HCT116 (cell line): ENCODE measurements around the gene RPS29.

Experiments used
- CEBPB ChIP-seq: IDR thresholded peaks from 2 replicates; pipeline ENCODE4 v1.6.1; 2012; ENCODE audit warnings: low read depth
- EZH2phosphoT487 ChIP-seq: fragments of 200-600 bp; IDR thresholded peaks from 2 replicates; pipeline ENCODE4 v1.6.1; 2018; ENCODE audit warnings: antibody characterized with exemption, borderline replicate concordance
- POLR2AphosphoS5 ChIP-seq: IDR thresholded peaks from 2 replicates; pipeline ENCODE4 v1.6.1; 2011; ENCODE audit warnings: mild to moderate bottlenecking, low read depth, low read length, moderate library complexity
- TF ChIP-seq, protein P1 (sequence below), 3 experiments: fragments of 200-600 bp in 1 of 3; sonication (generic) in 1 of 3; IDR thresholded peaks in 2 of 3; conservative IDR thresholded peaks in 1 of 3; 2 replicates each; pipeline ENCODE4 v1.5.1; 2012 to 2017; ENCODE audit warnings: low read depth in 2 of 3, low read length in 2 of 3, antibody characterized with exemption in 1 of 3, borderline replicate concordance in 1 of 3, control low read depth in 1 of 3, mild to moderate bottlenecking in 1 of 3, mixed read lengths in 1 of 3, mixed run types in 1 of 3, moderate library complexity in 1 of 3; ENCODE audit not compliant: insufficient read depth in 1 of 3

DNA sequence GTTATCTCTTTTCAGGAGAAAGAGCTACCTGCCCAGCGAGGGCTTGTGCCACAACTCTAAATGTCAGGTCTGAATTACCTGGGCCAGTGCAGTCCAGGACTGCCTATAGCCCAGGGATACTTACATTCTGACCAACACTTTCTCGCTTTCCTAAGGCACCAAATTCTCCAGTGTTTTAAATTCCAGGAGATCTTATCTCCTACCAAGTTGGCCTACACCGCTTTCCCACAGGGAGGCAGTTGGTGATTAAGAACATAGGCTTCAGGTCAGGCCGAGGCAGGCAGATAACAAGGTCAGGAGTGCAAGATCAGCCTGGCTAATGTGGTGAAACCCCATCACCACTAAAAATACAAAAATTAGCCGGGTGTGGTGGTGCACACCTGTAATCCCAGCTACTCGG lies 41.1 kb downstream of the RPS29 start:
- TF ChIP-seq EZH2phosphoT487 (no peak), POLR2AphosphoS5 (no peak), CEBPB (no peak)
- TF ChIP-seq, protein P1, sequence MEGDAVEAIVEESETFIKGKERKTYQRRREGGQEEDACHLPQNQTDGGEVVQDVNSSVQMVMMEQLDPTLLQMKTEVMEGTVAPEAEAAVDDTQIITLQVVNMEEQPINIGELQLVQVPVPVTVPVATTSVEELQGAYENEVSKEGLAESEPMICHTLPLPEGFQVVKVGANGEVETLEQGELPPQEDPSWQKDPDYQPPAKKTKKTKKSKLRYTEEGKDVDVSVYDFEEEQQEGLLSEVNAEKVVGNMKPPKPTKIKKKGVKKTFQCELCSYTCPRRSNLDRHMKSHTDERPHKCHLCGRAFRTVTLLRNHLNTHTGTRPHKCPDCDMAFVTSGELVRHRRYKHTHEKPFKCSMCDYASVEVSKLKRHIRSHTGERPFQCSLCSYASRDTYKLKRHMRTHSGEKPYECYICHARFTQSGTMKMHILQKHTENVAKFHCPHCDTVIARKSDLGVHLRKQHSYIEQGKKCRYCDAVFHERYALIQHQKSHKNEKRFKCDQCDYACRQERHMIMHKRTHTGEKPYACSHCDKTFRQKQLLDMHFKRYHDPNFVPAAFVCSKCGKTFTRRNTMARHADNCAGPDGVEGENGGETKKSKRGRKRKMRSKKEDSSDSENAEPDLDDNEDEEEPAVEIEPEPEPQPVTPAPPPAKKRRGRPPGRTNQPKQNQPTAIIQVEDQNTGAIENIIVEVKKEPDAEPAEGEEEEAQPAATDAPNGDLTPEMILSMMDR (IDR thresholded peaks at IDR 0.05 in 2 of 3, conservative IDR thresholded peaks at IDR 0.05 in 1 of 3; ENCODE audit: borderline replicate concordance in 1 of 3, insufficient read depth in 1 of 3, low read depth in 2 of 3, low read length in 2 of 3): no peak
